Mesenchymal stem cell (in vitro differentiated cells and primary cell): ENCODE measurements around the gene IKZF1.

ENCODE experiments used
- DNase-seq: peaks from one replicate; pipeline ENCODE4 v3.0.0-alpha.2; 2013
- H2AFZ ChIP-seq: one replicate; pipeline ENCODE4 v1.6.1; 2013; ENCODE audit warnings: low read depth, mild to moderate bottlenecking, control low read depth, inconsistent platforms, low read length, moderate library complexity
- H2AK5ac ChIP-seq: 2 replicates; pipeline ENCODE4 v1.6.1; 2013; ENCODE audit warnings: low read length, moderate library complexity, mild to moderate bottlenecking, inconsistent platforms; ENCODE audit not compliant: severe bottlenecking
- H2BK120ac ChIP-seq: one replicate; pipeline ENCODE4 v1.6.1; 2013; ENCODE audit warnings: low read depth, mild to moderate bottlenecking, inconsistent platforms, low read length, moderate library complexity
- H2BK12ac ChIP-seq, 2 experiments: one replicate each; pipeline ENCODE4 v1.6.1; 2013; ENCODE audit warnings: inconsistent platforms in 2 of 2, low read length in 2 of 2, mild to moderate bottlenecking in 2 of 2, moderate library complexity in 2 of 2, control low read depth in 1 of 2
- H2BK15ac ChIP-seq: one replicate; pipeline ENCODE4 v1.6.1; 2013; ENCODE audit warnings: mild to moderate bottlenecking, low read depth, inconsistent platforms; ENCODE audit not compliant: poor library complexity, severe bottlenecking
- H2BK5ac ChIP-seq: 2 replicates; pipeline ENCODE4 v1.6.1; 2013; ENCODE audit warnings: low read depth, mild to moderate bottlenecking, low read length, control low read depth, inconsistent platforms; ENCODE audit not compliant: poor library complexity, severe bottlenecking
- H3K14ac ChIP-seq, 2 experiments: one replicate each; pipeline ENCODE4 v1.6.1; 2013; ENCODE audit warnings: inconsistent platforms in 2 of 2, low read length in 2 of 2, control low read depth in 1 of 2, mild to moderate bottlenecking in 1 of 2, moderate library complexity in 1 of 2
- H3K18ac ChIP-seq, 2 experiments: one replicate each; pipeline ENCODE4 v1.6.1; 2013; ENCODE audit warnings: inconsistent platforms in 2 of 2, low read length in 2 of 2, control low read depth in 1 of 2, low read depth in 1 of 2, mild to moderate bottlenecking in 1 of 2
- H3K23ac ChIP-seq, 2 experiments: one replicate each; pipeline ENCODE4 v1.6.1; 2013; ENCODE audit warnings: inconsistent platforms in 2 of 2, low read length in 2 of 2, mild to moderate bottlenecking in 2 of 2, moderate library complexity in 2 of 2, control low read depth in 1 of 2
- H3K27ac ChIP-seq: 2 replicates; pipeline ENCODE4 v1.5.1; 2013; ENCODE audit warnings: mild to moderate bottlenecking, moderate library complexity, low read length, control low read depth, inconsistent platforms; ENCODE audit not compliant: poor library complexity, severe bottlenecking
- H3K27me3 ChIP-seq, 2 experiments: 2 replicates each; pipeline versions ENCODE4 v1.6.1 to v1.7.0; 2013; ENCODE audit warnings: low read length in 2 of 2, mild to moderate bottlenecking in 2 of 2, moderate library complexity in 2 of 2, control low read depth in 1 of 2, inconsistent platforms in 1 of 2; ENCODE audit not compliant: control insufficient read depth in 1 of 2, insufficient read depth in 1 of 2
- H3K36me3 ChIP-seq, 2 experiments: 2 replicates each; pipeline versions ENCODE4 v1.6.1 to v1.7.0; 2013; ENCODE audit warnings: low read length in 2 of 2, control low read depth in 1 of 2, inconsistent platforms in 1 of 2, low read depth in 1 of 2, mild to moderate bottlenecking in 1 of 2; ENCODE audit not compliant: insufficient read depth in 2 of 2, control insufficient read depth in 1 of 2
- H3K4ac ChIP-seq, 2 experiments: one replicate each; pipeline ENCODE4 v1.6.1; 2013; ENCODE audit warnings: inconsistent platforms in 2 of 2, low read length in 2 of 2, mild to moderate bottlenecking in 2 of 2, moderate library complexity in 2 of 2, control low read depth in 1 of 2, low read depth in 1 of 2
- H3K4me1 ChIP-seq: 2 replicates; pipeline ENCODE4 v1.6.1; 2013; ENCODE audit warnings: low read depth, low read length, control low read depth; ENCODE audit not compliant: control insufficient read depth, insufficient read depth
- H3K4me2 ChIP-seq: 2 replicates; pipeline ENCODE4 v1.6.1; 2013; ENCODE audit warnings: low read length, mild to moderate bottlenecking, inconsistent platforms; ENCODE audit not compliant: poor library complexity, severe bottlenecking
- H3K4me3 ChIP-seq, 2 experiments: 2 replicates each; pipeline versions ENCODE4 v1.5.1 to v1.7.0; 2013; ENCODE audit warnings: low read length in 2 of 2, mild to moderate bottlenecking in 2 of 2, control low read depth in 1 of 2, low read depth in 1 of 2; ENCODE audit not compliant: insufficient read depth in 1 of 2
- H3K79me1 ChIP-seq: replicated peaks from 2 replicates; pipeline ENCODE4 v1.6.1; 2013; ENCODE audit warnings: mild to moderate bottlenecking, control low read depth, low read length, inconsistent platforms; ENCODE audit not compliant: poor library complexity, severe bottlenecking
- H3K9ac ChIP-seq: 2 replicates; pipeline ENCODE4 v1.7.0; 2013; ENCODE audit warnings: mild to moderate bottlenecking, low read length, moderate library complexity
- H3K9me3 ChIP-seq: 2 replicates; pipeline ENCODE4 v1.7.0; 2013; ENCODE audit warnings: mild to moderate bottlenecking, low read length; ENCODE audit not compliant: control insufficient read depth
- H4K8ac ChIP-seq: one replicate; pipeline ENCODE4 v1.6.1; 2013; ENCODE audit warnings: inconsistent platforms, mild to moderate bottlenecking, low read length, moderate library complexity
- H4K91ac ChIP-seq: one replicate; pipeline ENCODE4 v1.6.1; 2013; ENCODE audit warnings: mild to moderate bottlenecking, low read length, inconsistent platforms
- WGBS: methylation state at CpG from one replicate; pipeline ENCODE4 v1.1.7; 2013; ENCODE audit warnings: mixed read lengths; 5-methylcytosine and 5-hydroxymethylcytosine counted together

IKZF1 gene

GRCh38 chr7:50306494-50307367 is 2.2 kb downstream of the IKZF1 start:
- Histone ChIP-seq H3K4me2 (no peak overlapping the region), H3K36me3 (no peaks in the 10 kb centered on the region), H3K27ac (no peak overlapping the region), H3K14ac (no peak overlapping the region), H4K91ac (no peak overlapping the region), H4K8ac (no peak overlapping the region), H3K27me3 (peaks cover 66 to 72% of the 10 kb centered on the region in 2 experiments), H3K4me1 (peaks cover 14% of the 10 kb centered on the region), H3K9ac (no peak overlapping the region), H3K4me3 (no peak overlapping the region), H2BK12ac (no peak overlapping the region), H3K18ac (no peak overlapping the region), H3K9me3 (no peaks in the 10 kb centered on the region), H2AK5ac (no peak overlapping the region), H2AFZ (no peak overlapping the region), H2BK15ac (no peak overlapping the region), H2BK120ac (no peak overlapping the region), H2BK5ac (no peak overlapping the region), H3K23ac (no peak overlapping the region), H3K79me1 (no peaks in the 10 kb centered on the region), H3K4ac (no peak overlapping the region)
- no peak for DNase-seq
- WGBS, result 74% methylated on average over 7 of the region's 10 CpGs

DNA sequence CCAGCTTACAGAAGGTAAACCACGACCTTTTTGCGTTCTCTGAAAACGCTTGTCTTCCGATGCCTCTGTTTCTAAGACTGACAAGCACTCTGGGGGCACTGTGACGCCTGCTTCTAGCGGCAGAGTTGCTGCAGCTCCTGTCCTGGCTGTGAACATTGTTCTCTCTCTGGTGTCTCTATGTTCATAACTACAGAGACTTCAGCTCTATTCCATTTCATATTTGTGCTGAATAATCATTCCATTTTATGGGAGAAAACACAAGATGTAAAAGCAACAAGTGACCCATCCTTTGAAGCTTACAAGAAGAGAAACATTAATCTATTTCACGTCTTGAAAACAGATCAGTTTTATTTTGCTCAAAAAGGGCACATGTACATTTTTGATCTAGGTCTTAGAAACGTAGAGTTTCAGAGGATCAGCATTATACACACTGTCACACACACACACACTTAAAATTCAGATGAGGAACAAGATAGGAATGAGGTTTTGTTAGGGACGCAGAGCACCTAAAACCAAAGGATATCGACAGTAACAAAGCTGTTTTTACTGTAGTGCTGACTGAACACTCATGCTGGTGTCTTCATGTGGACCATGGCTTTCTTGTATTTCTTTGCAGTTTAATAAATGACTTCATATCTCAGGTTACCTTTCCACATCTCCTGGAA is 3.0 kb downstream of the IKZF1 start:
- WGBS, result 57% methylated on average over 7 of the region's 10 CpGs
- Histone ChIP-seq H3K4me2 (no peak overlapping the region), H3K23ac (no peak overlapping the region), H4K91ac (no peak overlapping the region), H2BK12ac (no peak overlapping the region), H3K9ac (no peak overlapping the region), H2BK120ac (no peak overlapping the region), H2BK15ac (no peak overlapping the region), H3K14ac (no peak overlapping the region), H4K8ac (no peak overlapping the region), H2AFZ (no peak overlapping the region), H3K4me1 (peaks cover 14% of the 10 kb centered on the region), H3K4ac (no peak overlapping the region), H2BK5ac (no peak overlapping the region), H3K27ac (no peak overlapping the region), H3K79me1 (no peaks in the 10 kb centered on the region), H3K27me3 (peaks cover 60 to 72% of the 10 kb centered on the region in 2 experiments), H2AK5ac (no peak overlapping the region), H3K4me3 (no peak overlapping the region), H3K18ac (no peak overlapping the region), H3K36me3 (no peaks in the 10 kb centered on the region), H3K9me3 (no peaks in the 10 kb centered on the region)
- no peak for DNase-seq

GRCh38 chr7:50308203-50308531 is 3.7 kb downstream of the IKZF1 start:
- H3K9me3 ChIP-seq, result no peaks in the 10 kb centered on the region
- no peak overlapping the region for H3K27ac ChIP-seq
- H2BK15ac ChIP-seq, result no peak overlapping the region
- H2AK5ac ChIP-seq, result no peak overlapping the region
- no peak overlapping the region for H3K23ac ChIP-seq
- no peak overlapping the region for H2BK12ac ChIP-seq
- H2AFZ ChIP-seq, result no peak overlapping the region
- H2BK5ac ChIP-seq, result no peak overlapping the region
- no peak overlapping the region for H3K14ac ChIP-seq
- H3K79me1 ChIP-seq, result no peaks in the 10 kb centered on the region
- no peak overlapping the region for H3K4ac ChIP-seq
- no peak overlapping the region for H3K18ac ChIP-seq
- no peak overlapping the region for H3K4me3 ChIP-seq
- peaks cover 14% of the 10 kb centered on the region for H3K4me1 ChIP-seq
- no peak overlapping the region for H3K4me2 ChIP-seq
- 96% methylated on average over 2 of the region's 3 CpGs for WGBS
- no peak overlapping the region for H4K91ac ChIP-seq
- no peak for DNase-seq
- no peaks in the 10 kb centered on the region for H3K36me3 ChIP-seq
- no peak overlapping the region for H2BK120ac ChIP-seq
- H4K8ac ChIP-seq, result no peak overlapping the region
- H3K27me3 ChIP-seq, result peaks cover 55 to 72% of the 10 kb centered on the region in 2 experiments
- no peak overlapping the region for H3K9ac ChIP-seq

DNA sequence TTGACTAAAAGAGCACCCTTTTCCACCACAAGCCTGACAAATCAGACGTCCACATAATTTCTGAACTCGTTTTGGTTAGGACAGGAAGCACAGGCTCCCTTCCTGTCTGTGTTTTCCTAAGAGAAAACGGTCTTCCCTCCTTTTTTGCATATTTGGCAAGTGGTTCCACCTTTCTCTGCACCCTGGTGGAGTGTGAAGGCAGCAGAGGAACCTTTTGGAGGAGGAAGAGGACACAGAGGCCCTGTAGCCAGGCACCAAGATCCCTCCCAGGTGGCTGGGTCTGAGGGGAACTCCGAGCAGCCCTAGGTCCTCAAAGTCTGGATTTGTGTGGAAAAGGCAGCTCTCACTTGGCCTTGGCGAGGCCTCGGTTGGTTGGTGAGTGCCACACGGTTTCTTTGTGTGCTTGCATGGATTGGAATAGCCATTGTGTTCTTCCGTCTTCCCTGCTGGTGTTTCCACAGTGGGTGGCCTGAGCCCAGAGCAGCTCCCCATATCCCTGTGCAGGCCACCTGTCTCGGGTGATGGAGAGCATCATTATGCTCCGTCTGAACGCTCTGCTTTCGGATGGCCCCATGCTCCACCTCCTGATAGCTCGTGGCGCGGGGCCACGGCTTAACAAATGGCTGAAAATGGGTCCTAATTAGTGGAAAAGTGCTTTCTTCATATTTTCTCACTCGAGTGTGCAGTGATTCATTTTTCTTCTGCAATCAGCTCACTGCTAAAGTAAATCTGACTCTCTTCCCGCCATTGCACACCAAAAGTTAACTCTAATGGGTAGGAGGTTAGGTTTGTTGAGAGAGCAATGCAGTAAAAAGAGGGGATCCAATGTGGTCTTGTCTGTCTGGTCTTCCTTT is 4.2 kb downstream of the IKZF1 start:
- H3K4ac ChIP-seq, result no peak overlapping the region
- H3K18ac ChIP-seq, result no peak overlapping the region
- H2BK5ac ChIP-seq, result no peak overlapping the region
- H3K23ac ChIP-seq, result no peak overlapping the region
- H2AFZ ChIP-seq, result no peak overlapping the region
- peaks cover 9% of the 10 kb centered on the region for H3K4me1 ChIP-seq
- no peak overlapping the region for H4K8ac ChIP-seq
- no peak overlapping the region for H3K4me3 ChIP-seq
- H3K4me2 ChIP-seq, result no peak overlapping the region
- H3K79me1 ChIP-seq, result no peaks in the 10 kb centered on the region
- H3K14ac ChIP-seq, result no peak overlapping the region
- no peak overlapping the region for H3K27ac ChIP-seq
- H3K9ac ChIP-seq, result no peak overlapping the region
- peaks cover 55 to 73% of the 10 kb centered on the region in 2 experiments for H3K27me3 ChIP-seq
- no peak overlapping the region for H2AK5ac ChIP-seq
- no peak overlapping the region for H4K91ac ChIP-seq
- WGBS, result 82% methylated on average over 16 of the region's 18 CpGs
- no peaks in the 10 kb centered on the region for H3K36me3 ChIP-seq
- no peak overlapping the region for H2BK120ac ChIP-seq
- no peak overlapping the region for H2BK15ac ChIP-seq
- H3K9me3 ChIP-seq, result no peaks in the 10 kb centered on the region
- no peak overlapping the region for H2BK12ac ChIP-seq
- DNase-seq, result no peak
